HG02840 (cell line): ENCODE data around the gene VANGL1.

Source experiments
- ATAC-seq: cut with Tn5 transposase; IDR thresholded peaks from one replicate; pipeline ENCODE4 v1.9.1; 2021; ENCODE audit warnings: mild to moderate bottlenecking, moderate library complexity, moderate number of reproducible peaks; ENCODE audit not compliant: unreplicated experiment, low FRiP score

The VANGL1 gene

DNA sequence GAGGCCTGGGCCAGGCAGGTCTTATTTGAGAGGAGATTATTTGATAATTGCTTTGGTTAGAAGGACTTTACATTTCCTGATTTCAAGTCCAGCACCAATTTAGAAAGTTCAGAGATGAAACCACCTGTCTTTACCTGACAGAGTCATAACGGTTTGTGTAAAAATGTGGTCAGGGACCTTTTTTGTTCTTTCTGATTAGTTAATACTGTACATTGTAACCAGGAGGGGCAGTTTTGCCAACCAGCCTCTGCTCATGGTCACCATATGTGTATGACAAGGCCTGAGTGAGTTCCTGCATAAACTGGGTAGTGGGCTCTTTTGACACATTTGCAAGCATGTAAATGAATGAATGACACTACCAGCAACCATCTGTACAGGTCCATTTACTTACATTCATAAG is 55.8 kb downstream of the VANGL1 start:
- ATAC-seq = no peak

DNA sequence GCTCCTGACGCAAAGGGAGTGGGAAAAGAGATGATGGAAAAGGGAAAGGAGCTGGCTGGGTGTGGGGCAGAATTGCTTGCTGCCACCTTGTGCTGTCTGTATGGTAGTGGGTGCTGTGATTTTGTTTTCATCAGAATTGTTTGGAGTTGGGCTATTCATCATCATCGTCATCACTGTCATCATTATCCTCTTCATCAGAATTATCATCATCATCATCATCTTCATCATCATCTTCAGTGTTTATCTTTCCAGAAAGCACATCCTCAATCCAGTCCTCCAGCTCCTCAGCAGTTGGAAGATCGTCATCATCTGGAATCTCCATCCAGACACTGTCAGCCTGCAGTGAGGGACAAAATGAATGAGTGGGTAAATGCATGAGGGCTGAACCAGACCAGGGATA is 59.3 kb downstream of the VANGL1 start:
- ATAC-seq = no peak

GRCh38 chr1:115702959-115703358 is 61.2 kb downstream of the VANGL1 start:
- no peak for ATAC-seq

DNA sequence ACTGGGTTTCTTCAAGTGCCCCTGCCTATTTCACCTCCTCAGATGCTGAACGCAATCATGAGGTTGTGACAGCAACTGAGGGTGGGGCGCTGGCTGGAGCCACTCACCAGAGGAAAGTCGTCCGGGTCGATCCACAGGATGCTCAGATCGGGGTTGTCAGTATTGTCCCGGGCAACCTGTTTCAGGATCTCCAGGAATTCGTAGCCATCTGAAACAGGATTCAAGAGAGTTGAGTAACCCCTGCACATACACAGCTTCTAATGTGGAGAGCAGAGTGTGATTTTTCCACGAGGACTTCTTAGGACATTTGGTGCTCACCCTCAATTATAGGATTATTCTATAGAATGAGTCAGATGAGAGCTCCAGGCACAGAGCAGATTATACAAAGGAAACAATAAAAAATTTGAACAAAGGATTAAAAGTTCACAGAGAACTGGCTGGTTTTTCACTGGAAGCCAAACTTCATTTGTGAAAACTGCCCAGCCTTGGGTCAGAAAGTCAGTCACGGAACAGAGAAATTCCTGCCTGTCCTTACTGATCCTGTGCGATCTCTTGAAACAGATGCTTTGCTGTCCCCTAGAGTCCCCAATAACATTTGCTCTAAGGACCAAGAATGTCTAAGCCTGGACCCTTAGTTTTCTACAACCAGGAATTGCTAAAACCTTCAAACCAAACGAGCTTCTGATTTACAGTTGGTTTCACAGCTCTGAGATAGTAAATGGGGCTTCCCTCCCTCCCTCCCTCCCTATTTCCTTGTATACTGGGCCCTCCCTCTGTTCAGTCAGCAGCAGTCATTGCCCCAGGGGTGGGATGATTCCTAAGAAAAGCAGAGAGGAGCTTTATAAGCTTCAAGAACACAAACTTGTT is 63.5 kb downstream of the VANGL1 start:
- no peak for ATAC-seq

- ATAC-seq = no peak
Observed at GRCh38 chr1:115705963-115706362, 64.2 kb downstream of the VANGL1 start.

GRCh38 chr1:115706587-115707425 is 65.0 kb downstream of the VANGL1 start:
- ATAC-seq = no peak

DNA sequence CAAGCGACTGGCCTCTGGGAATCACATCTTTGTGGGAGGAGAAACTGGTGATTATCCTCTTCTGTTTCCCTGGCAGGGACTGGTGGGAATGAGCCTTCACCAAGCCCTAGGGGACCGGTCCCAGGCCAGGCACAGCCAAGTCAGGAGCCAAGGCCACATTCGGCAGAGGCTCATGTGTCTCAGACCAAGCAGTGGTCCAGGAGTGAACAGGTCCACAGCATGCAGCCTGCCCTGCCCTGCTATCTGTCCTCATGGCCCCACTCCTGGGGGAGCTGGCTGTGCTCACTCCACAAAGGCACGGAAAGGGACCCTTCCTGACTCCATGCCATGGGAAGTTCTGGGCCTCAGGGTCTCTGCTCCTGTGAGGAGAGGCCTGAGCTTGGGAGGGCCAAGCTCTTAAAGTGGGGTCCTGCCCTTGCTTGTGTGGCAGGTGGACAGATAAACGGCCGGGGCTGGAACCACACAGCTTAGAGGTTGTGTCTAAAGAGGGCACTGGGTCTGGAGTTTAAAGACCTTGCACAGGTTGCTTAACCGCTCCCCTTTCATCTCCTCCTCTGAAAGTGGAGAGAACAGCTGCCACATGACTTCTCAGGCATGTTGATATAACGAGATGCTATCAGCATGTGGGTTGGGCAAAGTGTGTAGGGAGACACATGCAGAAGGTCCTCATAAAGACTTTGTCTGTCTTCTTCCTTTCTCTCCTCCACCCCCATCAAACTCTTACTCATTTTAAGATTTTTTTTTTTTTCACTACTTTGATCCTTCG is 69.3 kb downstream of the VANGL1 start:
- ATAC-seq = no peak

DNA sequence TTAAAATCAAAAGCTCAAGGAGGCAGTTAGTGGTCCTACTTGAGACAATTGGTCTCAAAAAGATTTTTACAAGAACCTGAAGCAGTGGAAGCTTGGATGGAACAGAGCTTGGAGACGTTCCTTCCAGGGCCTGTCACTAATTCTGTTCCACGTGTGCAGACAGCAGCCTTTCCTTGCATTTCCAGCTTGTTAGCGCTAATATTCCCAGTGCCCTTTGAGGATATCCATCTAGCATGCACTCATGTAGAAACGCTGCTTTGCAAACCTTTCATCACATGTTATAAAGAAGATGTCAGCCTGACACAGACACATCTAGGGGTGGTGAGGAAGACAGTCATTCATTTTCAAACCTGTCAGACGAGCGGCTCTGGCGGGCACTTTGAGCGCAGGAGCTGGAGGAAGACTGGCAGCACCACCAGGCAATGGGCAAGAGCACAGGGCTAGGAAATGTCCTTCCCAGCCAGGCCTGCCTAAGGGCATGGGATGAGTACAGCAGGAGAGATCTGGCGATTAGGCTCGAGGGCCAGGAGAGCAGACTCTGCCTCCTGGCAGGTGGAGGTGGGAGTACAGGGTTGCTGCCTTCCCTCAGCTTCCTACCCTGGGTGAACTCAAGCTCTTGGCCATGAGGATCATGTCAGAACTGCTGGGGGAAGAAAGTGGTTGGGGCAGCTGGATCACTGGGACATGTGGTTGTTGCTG is 71.3 kb downstream of the VANGL1 start:
- ATAC-seq = no peak

GRCh38 chr1:115713906-115714305 is 72.1 kb downstream of the VANGL1 start:
- ATAC-seq = no peak

GRCh38 chr1:115714572-115715141 is 72.9 kb downstream of the VANGL1 start:
- no peak for ATAC-seq

- no peak for ATAC-seq
Observed at GRCh38 chr1:115717541-115717940, 75.8 kb downstream of the VANGL1 start.

GRCh38 chr1:115718011-115718754 is 76.4 kb downstream of the VANGL1 start:
- no peak for ATAC-seq

GRCh38 chr1:115719285-115719684 is 77.5 kb downstream of the VANGL1 start:
- ATAC-seq = no peak

DNA sequence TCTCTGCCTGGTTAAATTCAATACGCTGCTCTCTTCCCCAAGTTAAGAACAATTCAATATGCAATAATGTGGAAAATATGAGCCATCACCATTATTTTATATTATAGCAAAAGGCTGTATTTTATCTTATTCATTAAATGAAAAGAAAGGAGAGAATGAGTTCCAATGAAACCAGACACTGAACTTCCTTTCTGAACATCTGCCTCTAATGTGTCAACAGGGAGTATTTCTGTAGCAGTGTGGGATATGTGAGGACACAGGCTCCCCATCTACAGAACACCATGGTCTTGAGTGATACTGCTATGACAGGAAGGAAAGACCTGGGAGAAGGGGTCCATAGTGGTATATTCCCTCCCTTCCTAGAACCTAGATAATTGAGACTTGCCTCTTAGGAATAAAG is 80.5 kb downstream of the VANGL1 start:
- no peak for ATAC-seq

DNA sequence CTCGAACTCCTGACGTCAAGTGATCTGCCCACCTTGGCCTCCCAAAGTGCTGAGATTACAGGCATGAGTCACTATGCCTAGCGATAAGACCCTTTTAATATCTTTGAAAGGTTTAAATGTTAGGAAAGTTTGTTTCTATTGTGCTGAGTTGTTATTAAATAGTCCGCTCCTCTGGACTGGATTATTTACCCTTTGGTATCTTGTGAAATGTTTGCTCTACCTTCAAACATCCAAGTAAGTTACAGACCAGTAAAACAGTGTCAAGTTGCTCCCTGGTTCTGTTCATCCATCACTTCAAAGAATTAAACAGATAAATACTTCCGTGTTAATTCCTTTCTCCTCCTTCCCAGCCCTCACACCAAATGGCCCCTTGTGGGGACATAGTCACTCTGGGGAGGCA is 82.0 kb downstream of the VANGL1 start:
- ATAC-seq = no peak

- ATAC-seq = no peak
Observed at GRCh38 chr1:115725600-115725999, 83.8 kb downstream of the VANGL1 start.

DNA sequence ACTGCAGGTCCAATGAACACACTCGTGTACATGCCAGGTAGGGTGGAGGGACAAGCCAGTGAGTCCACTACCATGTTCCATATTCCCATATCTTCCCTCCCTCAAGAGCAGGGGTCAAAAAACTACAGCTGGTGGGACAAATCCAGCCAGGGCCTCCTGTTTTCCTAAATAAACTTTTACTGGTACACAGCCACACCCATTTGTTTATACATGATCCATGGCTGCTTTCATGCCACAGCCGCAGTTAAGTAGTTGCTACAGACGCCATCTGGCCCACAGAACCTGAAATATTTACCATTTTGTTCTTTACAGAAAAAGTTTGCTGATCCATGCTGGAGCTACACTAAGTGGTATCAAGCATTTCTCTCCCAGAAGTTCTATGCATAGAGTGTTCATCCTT is 84.4 kb downstream of the VANGL1 start:
- no peak for ATAC-seq

- ATAC-seq = no peak
Observed at GRCh38 chr1:115726570-115726969, 84.8 kb downstream of the VANGL1 start.

DNA sequence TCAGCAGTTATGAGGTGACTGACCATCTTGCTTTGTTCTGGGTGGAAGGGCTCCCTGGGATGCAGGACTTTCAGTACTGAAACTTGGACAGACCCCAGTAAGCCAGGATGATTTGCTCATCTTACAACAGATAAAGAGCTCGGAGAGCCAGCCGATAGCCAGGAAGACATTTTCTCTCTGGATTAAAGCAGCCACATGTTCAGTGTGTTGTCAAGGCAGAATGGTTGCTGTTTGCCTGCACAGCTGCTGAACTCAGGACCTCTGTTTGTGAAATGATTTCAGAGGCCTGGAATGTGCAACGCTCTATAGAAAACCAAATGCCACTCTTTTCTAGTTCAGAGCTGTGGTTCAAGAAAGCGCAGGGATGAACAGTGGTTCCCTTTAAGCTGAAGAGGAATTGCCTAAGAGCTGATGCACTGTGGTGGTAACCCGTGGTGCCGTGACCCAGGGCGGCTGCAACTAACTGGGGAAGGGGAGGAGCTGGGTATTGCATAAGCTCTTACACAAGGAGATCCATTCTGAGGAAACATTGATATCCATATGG is 86.0 kb downstream of the VANGL1 start:
- ATAC-seq = no peak
